GM18858 (cell line): ENCODE measurements around the gene EARS2.
"Not testable (repeated sequence)": the region's sequence is repeated elsewhere in the genome, so short reads cannot be mapped to it uniquely, and the experiment has no call there.

Experiments used
- ATAC-seq: cut with Tn5 transposase; IDR thresholded peaks from one replicate; pipeline ENCODE4 v1.9.1; 2021; ENCODE audit not compliant: unreplicated experiment

The EARS2 gene

DNA sequence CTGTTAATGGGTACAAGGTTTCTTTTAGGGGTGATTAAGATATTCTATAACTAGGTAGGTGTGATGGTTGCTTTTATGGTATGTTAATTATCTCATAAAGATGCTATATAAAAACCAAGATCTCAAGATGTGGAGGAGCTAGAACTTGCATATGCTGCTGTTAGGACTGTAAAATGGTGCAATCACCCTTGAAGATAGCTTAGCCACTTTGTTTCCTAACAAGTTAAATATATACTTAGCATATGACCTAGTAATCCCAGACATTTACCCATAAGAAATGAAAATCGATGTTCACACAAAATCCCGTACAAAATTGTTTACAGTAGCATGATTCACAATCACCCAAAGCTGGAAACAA lies 71.9 kb downstream of the EARS2 start:
- no peak for ATAC-seq

DNA sequence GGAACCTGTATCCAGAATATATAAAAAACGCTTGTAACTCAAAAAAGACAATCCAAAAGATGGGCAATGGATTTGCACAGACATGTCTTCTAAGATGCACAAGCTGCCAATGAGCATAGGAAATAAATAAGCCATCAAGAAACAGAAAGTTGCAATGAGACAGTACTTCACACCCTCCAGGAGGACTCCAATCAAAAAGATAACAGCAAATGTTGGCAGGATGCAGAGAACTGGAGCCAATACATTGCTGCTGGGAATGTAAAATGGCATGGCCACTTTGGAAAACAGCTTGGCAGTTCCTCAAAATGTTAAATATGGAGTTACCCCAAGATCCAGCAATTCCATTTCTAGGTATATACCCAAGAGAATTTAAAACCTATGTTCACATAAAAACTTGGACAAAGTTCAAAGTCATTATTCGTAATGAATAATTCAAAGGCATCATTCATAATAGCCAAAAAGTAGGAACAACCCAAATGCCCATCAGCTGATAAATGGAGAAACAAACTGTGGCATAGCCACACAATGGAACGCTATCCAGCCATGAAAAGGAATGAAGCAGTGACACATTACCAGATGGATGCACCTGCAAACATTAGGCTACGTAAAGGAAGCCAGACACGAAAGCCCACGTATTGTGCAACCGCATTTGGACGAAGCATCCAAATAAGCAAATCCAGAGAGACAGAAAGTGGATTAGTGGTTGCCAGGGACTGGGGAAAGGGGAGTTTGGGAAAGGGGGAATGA lies 72.5 kb downstream of the EARS2 start:
- ATAC-seq, result no peak

DNA sequence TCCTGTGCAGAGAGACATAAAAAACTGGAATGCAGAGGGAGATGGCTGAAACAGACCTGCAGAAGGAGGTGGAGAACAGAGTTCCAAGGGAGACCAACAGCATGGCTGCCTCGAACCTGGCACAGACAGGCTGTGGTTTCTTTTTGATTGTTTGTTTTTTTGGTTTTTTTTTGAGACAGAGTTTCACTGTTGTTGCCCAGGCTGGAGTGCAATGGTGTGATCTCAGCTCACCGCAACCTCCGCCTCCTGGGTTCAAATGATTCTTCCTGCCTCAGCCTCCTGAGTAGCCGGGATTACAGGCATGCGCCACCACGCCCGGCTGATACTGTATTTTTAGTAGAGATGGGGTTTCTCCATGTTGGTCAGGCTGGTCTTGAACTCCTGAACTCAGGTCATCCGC lies 73.7 kb downstream of the EARS2 start:
- ATAC-seq, result not testable (repeated sequence)

- ATAC-seq, result no peak
These were observed 74.4 kb downstream of the EARS2 start for GRCh38 chr16:23482778-23483177.

DNA sequence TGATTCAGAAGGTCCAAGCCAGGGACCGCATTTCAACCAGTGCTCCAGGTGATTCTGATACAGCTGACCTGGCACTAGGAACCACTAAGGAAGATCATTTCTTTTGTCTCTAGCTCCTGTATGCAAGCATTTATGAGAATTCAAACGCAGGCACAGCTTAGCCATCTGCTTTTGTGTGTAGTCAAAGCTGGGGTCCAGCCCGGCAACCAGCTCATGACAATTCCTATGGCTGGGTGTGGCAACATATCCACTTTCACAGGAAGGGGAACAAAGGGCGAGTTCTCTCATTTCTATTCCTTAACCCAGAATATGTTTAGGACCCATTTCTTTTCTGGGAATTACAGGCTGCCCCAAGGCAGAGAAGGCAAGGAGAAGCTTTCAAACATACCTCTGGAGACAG lies 76.9 kb downstream of the EARS2 start:
- ATAC-seq, result no peak

GRCh38 chr16:23479138-23479537 lies 78.0 kb downstream of the EARS2 start:
- no peak for ATAC-seq

- ATAC-seq, result no peak
These were observed 78.6 kb downstream of the EARS2 start for GRCh38 chr16:23478566-23478965.

- ATAC-seq, result no peak
These were observed 80.9 kb downstream of the EARS2 start for GRCh38 chr16:23476289-23476688.
